ENCODE results near the gene RAB24.

RAB24 gene

DNA sequence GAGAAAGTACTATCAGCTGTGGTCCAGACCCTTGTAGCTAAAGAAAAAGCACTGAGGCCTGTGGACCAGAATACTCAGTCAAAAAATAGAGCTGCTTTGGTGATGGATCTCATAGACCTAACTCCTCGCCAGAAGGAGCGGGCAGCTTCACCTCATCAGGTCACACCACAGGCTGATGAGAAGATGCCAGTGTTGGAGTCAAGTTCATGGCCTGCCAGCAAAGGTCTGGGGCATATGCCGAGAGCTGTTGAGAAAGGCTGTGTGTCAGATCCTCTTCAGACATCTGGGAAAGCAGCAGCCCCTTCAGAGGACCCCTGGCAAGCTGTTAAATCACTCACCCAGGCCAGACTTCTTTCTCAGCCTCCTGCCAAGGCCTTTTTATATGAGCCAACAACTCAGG lies 8.9 kb downstream of the RAB24 start:
- TF ChIP-seq CTCF (IDR thresholded peaks at IDR 0.05; ENCODE audit: extremely low read depth, insufficient read depth, missing control alignments), result no peak
- in situ Hi-C loops (cut with MboI; ENCODE audit: low pct_unique_long_range_greater_than_20kb, low sequenced_read_pairs, unreplicated experiment), result no loop called here
- DNase-seq (ENCODE audit: low spot score), result no peak

GRCh38 chr5:177293819-177294581 lies 9.5 kb downstream of the RAB24 start:
- in situ Hi-C loops (cut with MboI; ENCODE audit: low pct_unique_long_range_greater_than_20kb, low sequenced_read_pairs, unreplicated experiment), result no loop called here
- DNase-seq (ENCODE audit: low spot score), result no peak
- TF ChIP-seq CTCF (IDR thresholded peaks at IDR 0.05; ENCODE audit: extremely low read depth, insufficient read depth, missing control alignments), result no peak

DNA sequence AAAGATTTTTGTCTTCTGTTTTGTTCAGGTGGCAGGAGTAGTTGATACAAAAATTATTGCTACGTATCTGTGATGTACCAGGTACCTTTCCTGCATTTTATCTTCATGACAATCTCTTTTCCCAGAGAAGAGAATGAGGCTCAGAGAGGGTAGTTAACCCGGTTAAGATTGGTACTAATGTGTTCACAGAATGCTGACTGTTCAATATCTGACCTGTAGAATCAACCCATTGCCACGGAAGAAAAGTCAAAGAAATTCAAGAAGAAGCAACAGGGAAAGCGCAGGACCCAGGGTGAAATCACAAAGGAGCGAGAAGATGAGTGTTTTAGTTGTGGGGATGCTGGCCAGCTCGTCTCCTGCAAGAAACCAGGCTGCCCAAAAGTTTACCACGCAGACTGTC lies 11.8 kb downstream of the RAB24 start:
- no peak for TF ChIP-seq CTCF (IDR thresholded peaks at IDR 0.05; ENCODE audit: extremely low read depth, insufficient read depth, missing control alignments)
- DNase-seq (ENCODE audit: low spot score), result no peak

DNA sequence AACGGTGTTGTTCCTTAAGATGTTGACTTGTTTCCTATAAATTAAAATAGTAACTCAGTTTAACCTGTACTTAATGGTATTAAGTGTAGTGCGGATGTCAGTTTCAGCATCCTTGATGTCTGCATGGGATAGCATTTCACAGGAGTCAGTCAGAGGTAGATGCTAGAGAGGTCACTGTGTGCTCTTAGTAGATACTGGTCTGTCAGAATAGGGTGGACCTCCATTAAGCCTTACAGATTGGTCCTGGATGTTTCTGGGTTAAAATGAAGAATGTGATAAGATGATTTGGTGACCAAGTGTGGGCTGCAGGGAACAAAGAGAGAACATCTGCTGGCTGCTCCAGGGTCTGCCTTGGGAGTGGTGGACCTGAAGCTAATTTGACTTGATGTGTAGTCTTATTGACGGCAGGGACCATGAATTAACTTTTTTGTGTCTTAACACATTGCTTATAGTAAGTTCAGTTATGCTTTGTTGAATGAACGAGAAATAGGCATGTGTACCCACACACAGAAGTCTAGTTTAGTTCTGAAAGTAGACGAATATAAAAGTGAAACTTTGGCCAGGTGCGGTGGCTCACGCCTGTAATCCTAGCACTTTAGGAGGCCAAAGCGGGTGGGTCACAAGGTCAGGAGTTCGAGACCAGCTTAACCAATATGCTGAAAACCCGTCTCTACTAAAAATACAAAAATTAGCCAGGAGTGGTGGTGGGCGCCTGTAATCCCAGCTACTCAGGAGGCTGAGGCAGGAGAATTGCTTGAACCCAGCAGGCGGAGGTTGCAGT lies 12.5 kb downstream of the RAB24 start:
- in situ Hi-C loops (cut with MboI; ENCODE audit: low pct_unique_long_range_greater_than_20kb, low sequenced_read_pairs, unreplicated experiment), result no loop called here
- no peak for DNase-seq (ENCODE audit: low spot score)
- no peak for TF ChIP-seq CTCF (IDR thresholded peaks at IDR 0.05; ENCODE audit: extremely low read depth, insufficient read depth, missing control alignments)

More for the DNA sequence above, 11.8 kb downstream of the RAB24 start:
- in situ Hi-C loops (cut with MboI; ENCODE audit: low pct_unique_long_range_greater_than_20kb, low sequenced_read_pairs, unreplicated experiment), result no loop called here

DNA sequence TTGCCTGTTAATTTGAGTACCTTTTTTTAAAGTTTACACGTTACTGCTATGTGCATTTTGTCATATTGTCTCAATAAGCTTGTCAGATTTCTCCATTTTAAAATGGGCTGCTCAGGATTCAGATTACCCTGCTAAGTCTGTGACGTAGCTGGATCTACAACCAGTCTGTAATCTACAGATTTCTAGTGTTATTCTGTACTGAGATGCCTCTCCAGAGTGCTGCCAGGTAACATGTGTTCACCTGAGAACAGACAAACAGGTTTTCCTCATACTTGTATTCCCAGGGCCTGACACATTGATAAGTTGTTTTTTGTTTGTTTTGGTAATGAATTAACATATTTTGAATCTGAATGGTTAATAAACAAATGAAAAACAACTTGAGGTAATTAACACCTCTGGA lies 15.3 kb downstream of the RAB24 start:
- no peak for DNase-seq (ENCODE audit: low spot score)
- in situ Hi-C loops (cut with MboI; ENCODE audit: low pct_unique_long_range_greater_than_20kb, low sequenced_read_pairs, unreplicated experiment), result no loop called here
- TF ChIP-seq CTCF (IDR thresholded peaks at IDR 0.05; ENCODE audit: extremely low read depth, insufficient read depth, missing control alignments), result no peak

DNA sequence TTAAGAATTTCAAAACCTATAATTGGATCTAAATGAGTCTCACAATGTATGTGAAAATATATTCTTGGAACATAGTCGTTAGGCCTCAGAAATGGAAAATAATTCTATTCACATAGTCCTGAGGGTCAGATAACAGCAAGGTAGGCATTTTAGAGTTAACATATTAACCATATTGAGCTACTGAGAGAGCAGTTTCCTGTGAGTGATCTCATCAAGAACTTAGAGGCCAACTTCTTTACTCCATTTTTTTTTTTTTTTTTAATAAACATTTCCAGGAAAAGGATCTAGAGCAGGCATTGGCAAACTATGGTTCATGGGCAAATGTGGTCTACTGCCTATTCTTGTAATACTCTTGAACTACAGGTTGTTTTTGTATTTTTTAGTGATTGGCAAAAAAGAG lies 26.6 kb downstream of the RAB24 start:
- no peak for TF ChIP-seq CTCF (IDR thresholded peaks at IDR 0.05; ENCODE audit: extremely low read depth, insufficient read depth, missing control alignments)
- DNase-seq (ENCODE audit: low spot score), result no peak

More for the DNA sequence above, 26.6 kb downstream of the RAB24 start:
- in situ Hi-C loops (cut with MboI; ENCODE audit: low pct_unique_long_range_greater_than_20kb, low sequenced_read_pairs, unreplicated experiment), result no loop called here

Measured in GM13977 (cell line).